Measurements from ENCODE around the gene CCDC110.

GRCh38 chr4:185520119-185520518 lies 48.6 kb upstream of the CCDC110 start:
- TF ChIP-seq EZH2 (IDR thresholded peaks at IDR 0.05; ENCODE audit: low read depth) (no peak), CTCF (conservative IDR thresholded peaks at IDR 0.05) (no peak)

All from PC-9 (cell line).